HG03064 (cell line): ENCODE measurements around the gene YPEL5.

Experiments
- ATAC-seq: cut with Tn5 transposase; IDR thresholded peaks from one replicate; pipeline ENCODE4 v1.9.1; 2021; ENCODE audit warnings: low read depth; ENCODE audit not compliant: unreplicated experiment

The YPEL5 gene

GRCh38 chr2:30164131-30164925 lies 17.5 kb downstream of the YPEL5 start:
- no peak for ATAC-seq

- peak; percentile 71 for ATAC-seq
Measured at GRCh38 chr2:30165050-30165520, 18.3 kb downstream of the YPEL5 start.

GRCh38 chr2:30165617-30166016 lies 18.8 kb downstream of the YPEL5 start:
- no peak for ATAC-seq

- no peak for ATAC-seq
Measured at GRCh38 chr2:30172627-30173026, 25.8 kb downstream of the YPEL5 start.

GRCh38 chr2:30177440-30177839 lies 30.6 kb downstream of the YPEL5 start:
- ATAC-seq = no peak

GRCh38 chr2:30177956-30178355 lies 31.1 kb downstream of the YPEL5 start:
- no peak for ATAC-seq

- ATAC-seq = no peak
Measured at GRCh38 chr2:30178618-30179434, 32.0 kb downstream of the YPEL5 start.

- no peak for ATAC-seq
Measured at GRCh38 chr2:30179536-30179935, 32.7 kb downstream of the YPEL5 start.

- ATAC-seq = no peak
Measured at GRCh38 chr2:30180226-30180625, 33.4 kb downstream of the YPEL5 start.

GRCh38 chr2:30181176-30181575 lies 34.4 kb downstream of the YPEL5 start:
- ATAC-seq = no peak

- no peak for ATAC-seq
Measured at GRCh38 chr2:30184035-30184434, 37.2 kb downstream of the YPEL5 start.

GRCh38 chr2:30185178-30185577 lies 38.4 kb downstream of the YPEL5 start:
- ATAC-seq = no peak

GRCh38 chr2:30188292-30188691 lies 41.5 kb downstream of the YPEL5 start:
- no peak for ATAC-seq

GRCh38 chr2:30190637-30191036 lies 43.8 kb downstream of the YPEL5 start:
- ATAC-seq = no peak

- no peak for ATAC-seq
Measured at GRCh38 chr2:30191107-30191506, 44.3 kb downstream of the YPEL5 start.

GRCh38 chr2:30191819-30192271 lies 45.0 kb downstream of the YPEL5 start:
- no peak for ATAC-seq

GRCh38 chr2:30192314-30192713 lies 45.5 kb downstream of the YPEL5 start:
- no peak for ATAC-seq

- no peak for ATAC-seq
Measured at GRCh38 chr2:30193104-30193681, 46.4 kb downstream of the YPEL5 start.

- ATAC-seq = no peak
Measured at GRCh38 chr2:30194421-30194820, 47.6 kb downstream of the YPEL5 start.

- no peak for ATAC-seq
Measured at GRCh38 chr2:30195016-30195415, 48.2 kb downstream of the YPEL5 start.

- ATAC-seq = no peak
Measured at GRCh38 chr2:30197570-30198192, 50.9 kb downstream of the YPEL5 start.
